Lower lobe of right lung (tissue), 2 donors: ENCODE results near the gene ACP1. TPM values are rescaled to one million over a fixed set of nuclear protein-coding genes. Genes with fewer than 3 reads are reported as not detected.
"Not testable (repeated sequence)": the region's sequence is repeated elsewhere in the genome, so short reads cannot be mapped to it uniquely, and the experiment has no call there.

ENCODE experiments used
- ATAC-seq, 2 donors: fragments of 200-7000 bp; cut with Tn5 transposase; one replicate each; pipeline ENCODE4 v1.9.1; 2020 to 2022; ENCODE audit warnings: mild to moderate bottlenecking in 2 of 2, moderate library complexity in 2 of 2
- DNase-seq: peaks from one replicate; pipeline ENCODE4 v3.0.0-alpha.2; 2020
- H3K27ac ChIP-seq: fragments of 200-600 bp; one replicate; pipeline ENCODE4 v1.8.0; 2022
- H3K27me3 ChIP-seq: fragments of 200-600 bp; one replicate; pipeline ENCODE4 v1.8.0; 2022; ENCODE audit warnings: low read depth
- H3K36me3 ChIP-seq: fragments of 200-600 bp; one replicate; pipeline ENCODE4 v1.8.0; 2022; ENCODE audit warnings: mild to moderate bottlenecking
- H3K4me1 ChIP-seq: fragments of 200-600 bp; one replicate; pipeline ENCODE4 v1.8.0; 2022
- H3K4me3 ChIP-seq: fragments of 200-600 bp; one replicate; pipeline ENCODE4 v1.8.0; 2022; ENCODE audit warnings: mild to moderate bottlenecking
- H3K9me3 ChIP-seq: fragments of 200-600 bp; one replicate; pipeline ENCODE4 v1.8.0; 2022
- CTCF ChIP-seq: fragments of 200-600 bp; IDR thresholded peaks from one replicate; pipeline ENCODE4 v1.8.0; 2022; ENCODE audit warnings: antibody characterized with exemption, mild to moderate bottlenecking
- intact Hi-C: fragments of 100-400 bp; cut with DNase I; formaldehyde crosslinking; loops from one replicate; pipeline ENCODE4 v1.11.0; 2022
- total RNA-seq: library from RNA; stranded (reverse); fragmentation: NEBNext Ultra II Directional; extraction: Animal tissue kit (Norgen Biotek cat#: 25700); gene quantifications from one replicate; pipeline ENCODE4 v1.2.1, GENCODE V29; 2021
- donor health status: DM: no; HTN: yes; CAD: no; lungs with severe emphysema.

ACP1 gene
- total RNA-seq, 1 donor from 2014 or later = 68.6 TPM

DNA sequence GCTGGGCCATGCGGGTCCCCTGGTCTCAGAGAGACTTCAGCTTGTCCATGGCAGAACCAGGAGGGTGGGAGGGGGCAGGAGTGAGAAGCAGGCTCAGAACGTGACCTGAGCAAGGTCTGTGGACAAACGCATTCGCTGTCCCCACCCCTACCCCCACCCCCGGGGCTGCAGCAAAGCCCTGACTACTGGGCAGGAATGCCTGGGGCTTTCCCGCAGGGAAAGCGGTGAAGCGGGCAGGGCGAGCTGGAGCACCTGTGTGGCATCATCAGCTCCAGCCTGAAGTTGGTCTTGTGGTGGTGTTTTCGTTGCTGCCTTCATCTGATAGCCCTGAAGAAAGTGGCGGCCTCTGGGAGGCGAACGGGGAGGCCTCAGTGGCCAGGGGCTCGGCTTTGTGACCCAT lies 49.2 kb downstream of the ACP1 start:
- H3K27ac ChIP-seq = no peak overlapping the region
- intact Hi-C loops = no loop called here
- TF ChIP-seq CTCF = no peak

GRCh38 chr2:314561-315336 lies 50.0 kb downstream of the ACP1 start:
- TF ChIP-seq CTCF = no peak
- no peak overlapping the region for H3K4me3 ChIP-seq
- ATAC-seq = no peak

More for the DNA sequence above, 49.2 kb downstream of the ACP1 start:
- ATAC-seq (no peak), DNase-seq (no peak)
- Histone ChIP-seq H3K4me3 (no peak overlapping the region), H3K36me3 (no peaks in the 10 kb centered on the region), H3K4me1 (no peaks in the 10 kb centered on the region), H3K9me3 (no peaks in the 10 kb centered on the region), H3K27me3 (no peaks in the 10 kb centered on the region)

GRCh38 chr2:315925-316324 lies 51.2 kb downstream of the ACP1 start:
- H3K27me3 ChIP-seq, H3K4me3 ChIP-seq, H3K27ac ChIP-seq, H3K4me1 ChIP-seq, intact Hi-C loops, H3K36me3 ChIP-seq, DNase-seq, ATAC-seq, H3K9me3 ChIP-seq: not testable (repeated sequence)

More at GRCh38 chr2:314561-315336, 50.0 kb downstream of the ACP1 start:
- DNase-seq = no peak
- no peaks in the 10 kb centered on the region for H3K4me1 ChIP-seq
- H3K36me3 ChIP-seq = no peaks in the 10 kb centered on the region
- intact Hi-C loops = no loop called here
- H3K9me3 ChIP-seq = no peaks in the 10 kb centered on the region
- H3K27ac ChIP-seq = no peak overlapping the region
- no peaks in the 10 kb centered on the region for H3K27me3 ChIP-seq

GRCh38 chr2:316381-316780 lies 51.6 kb downstream of the ACP1 start:
- no peaks in the 10 kb centered on the region for H3K9me3 ChIP-seq
- no peaks in the 10 kb centered on the region for H3K36me3 ChIP-seq
- intact Hi-C loops = no loop called here
- DNase-seq (no peak), ATAC-seq (no peak)
- no peaks in the 10 kb centered on the region for H3K27me3 ChIP-seq
- H3K27ac ChIP-seq = no peak overlapping the region
- TF ChIP-seq CTCF = no peak
- H3K4me3 ChIP-seq = no peak overlapping the region
- H3K4me1 ChIP-seq = no peaks in the 10 kb centered on the region

DNA sequence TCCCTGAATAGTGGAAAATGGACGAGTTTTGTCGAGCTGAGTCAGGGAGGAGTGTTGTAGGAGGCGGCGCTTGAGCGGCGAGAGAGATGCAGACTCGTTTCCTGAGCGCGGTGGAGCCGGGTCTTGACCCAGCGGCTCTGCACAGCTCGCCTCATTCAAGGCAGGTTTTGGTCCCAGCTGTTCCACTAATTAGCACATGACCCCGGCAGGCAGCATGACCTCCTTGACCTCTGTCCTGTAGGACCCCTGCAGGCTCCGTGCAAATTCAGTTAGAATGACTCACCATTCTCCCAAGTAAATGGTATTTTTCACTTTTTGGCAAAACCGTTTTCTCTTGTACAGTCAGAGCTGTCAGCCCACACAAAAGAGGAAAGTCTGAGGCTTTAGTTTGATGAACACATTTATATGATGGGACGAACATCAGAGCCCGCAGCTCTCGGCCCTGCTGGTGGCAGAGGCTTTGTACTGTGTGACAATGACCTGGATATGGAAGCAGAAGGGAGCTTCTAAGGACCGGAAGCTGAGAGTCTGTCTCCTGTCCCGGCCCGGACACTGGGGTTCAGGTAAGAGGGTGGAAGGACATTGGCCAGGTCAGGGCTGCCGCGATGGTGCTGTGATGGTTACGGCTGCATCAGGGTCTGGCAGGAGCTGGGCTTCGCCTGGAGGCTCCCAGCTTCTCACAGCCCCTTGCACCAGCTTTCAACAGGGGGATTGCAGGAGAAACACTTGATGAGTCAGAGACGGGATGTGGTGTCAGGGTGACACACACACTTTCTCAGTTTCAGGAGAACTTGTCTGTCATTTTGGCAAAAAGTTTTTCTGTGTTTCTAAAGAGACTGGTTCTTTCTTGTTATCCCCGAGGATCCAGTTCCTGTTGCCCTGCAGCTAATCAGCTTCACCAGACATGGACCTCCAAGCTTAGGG lies 53.0 kb downstream of the ACP1 start:
- no peak overlapping the region for H3K27ac ChIP-seq
- no peak for ATAC-seq
- no peaks in the 10 kb centered on the region for H3K9me3 ChIP-seq
- no peaks in the 10 kb centered on the region for H3K36me3 ChIP-seq
- H3K27me3 ChIP-seq = no peaks in the 10 kb centered on the region
- no peaks in the 10 kb centered on the region for H3K4me1 ChIP-seq
- H3K4me3 ChIP-seq = no peak overlapping the region
- intact Hi-C loops = no loop called here
- no peak for TF ChIP-seq CTCF
- no peak for DNase-seq
